ENCODE data around the gene LFNG. TPM values are rescaled to one million over a fixed set of nuclear protein-coding genes. Genes with fewer than 3 reads are reported as not detected.

The LFNG gene
- total and polyA plus RNA-seq, 3 experiments from 2014 or later = 2.0 to 30.8 (median 28.0) TPM

DNA sequence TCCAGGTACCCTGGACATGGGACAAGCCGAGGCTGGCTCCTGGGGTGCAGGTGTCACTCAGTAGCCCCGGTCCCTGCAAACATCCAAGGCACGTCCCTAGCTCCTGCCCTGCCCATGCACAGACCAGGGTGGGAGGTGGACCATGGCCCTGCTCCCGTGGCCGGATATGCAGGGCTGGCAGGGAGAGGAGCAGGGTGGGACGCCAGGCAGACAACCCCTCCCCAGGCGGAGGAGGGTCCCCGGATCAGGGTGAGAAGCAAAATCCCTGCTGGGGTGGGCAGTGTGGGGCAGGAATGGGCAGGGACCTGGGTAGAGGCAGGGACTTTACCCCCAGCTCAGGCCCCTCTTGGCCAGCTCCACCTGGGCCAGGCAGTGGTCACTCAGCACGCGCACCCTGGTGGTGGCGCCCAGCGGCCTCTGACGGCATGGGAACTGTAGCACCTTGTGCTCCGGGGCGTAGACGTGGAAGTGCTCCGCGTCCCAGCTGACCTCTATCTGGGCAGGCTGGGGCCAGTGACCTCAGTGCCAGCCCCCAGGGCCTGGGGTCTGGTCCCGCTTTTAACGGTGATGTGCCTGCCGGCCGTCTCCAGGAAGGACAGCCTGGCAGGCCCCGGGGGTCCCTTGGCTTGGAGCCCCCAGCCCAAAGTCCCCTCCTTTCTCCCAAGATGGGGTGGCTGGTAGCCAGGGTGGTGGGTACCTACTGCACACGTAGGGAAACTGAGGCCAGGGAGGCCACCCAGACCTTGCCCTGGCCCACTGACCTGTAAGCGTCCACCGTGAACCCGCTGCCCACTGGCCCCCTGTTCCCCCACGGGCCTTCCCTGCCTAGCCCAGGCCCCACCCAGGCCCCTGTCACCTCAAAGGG is 44.5 kb upstream of the LFNG start:
- ChIA-PET POLR2A (interaction anchor here (0.6 kb wide), 1 partner anchor 47 kb away, joined by 4 read pairs; no protein-coding TSS in a partner anchor), CTCF (no interaction called here)
- Mint-ChIP-seq H3K36me3 (no peaks in the 10 kb centered on the region), H3K9me3 (no peaks in the 10 kb centered on the region), H3K27me3 (peaks cover 0 to 3% of the 10 kb centered on the region in 2 donors), H3K4me1 (peaks cover 0 to 12% (median 0%) of the 10 kb centered on the region in 3 donors), H3K27ac (no peak overlapping the region), H3K4me3 (no peak overlapping the region)
- H3K9me3 ChIP-seq (ENCODE audit: low read length) = no peaks in the 10 kb centered on the region
- peak in 1 of 5 donors; percentile 42 for DNase-seq
- H3K4me3 ChIP-seq (ENCODE audit: low read length) = no peak overlapping the region
- H3K4me1 ChIP-seq (ENCODE audit: insufficient read depth, low read length) = peaks cover 11% of the 10 kb centered on the region
- no peaks in the 10 kb centered on the region for H3K27me3 ChIP-seq (ENCODE audit: insufficient read depth, low read length, poor library complexity, severe bottlenecking)
- no peaks in the 10 kb centered on the region for H3K36me3 ChIP-seq (ENCODE audit: insufficient read depth, low read length)
- no peak overlapping the region for H3K27ac ChIP-seq (ENCODE audit: low read depth, low read length)

DNA sequence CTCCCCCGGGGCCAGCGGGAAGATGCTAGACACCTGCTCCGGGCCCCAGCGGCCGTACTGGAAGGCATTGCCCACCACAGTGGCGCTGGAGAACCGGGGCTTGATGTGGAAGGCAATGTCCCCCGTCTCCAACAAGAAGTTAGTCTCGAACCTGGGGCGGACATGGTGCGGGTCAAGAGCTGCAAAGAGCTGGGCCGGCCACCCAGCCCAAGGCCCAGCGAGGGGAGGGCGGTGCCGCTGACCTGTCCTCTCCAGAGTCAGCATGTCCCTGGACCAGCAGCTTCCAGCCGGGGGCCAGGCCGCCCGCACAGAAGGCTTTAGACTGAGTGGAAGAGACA is 43.9 kb upstream of the LFNG start:
- Histone ChIP-seq H3K9me3 (ENCODE audit: low read length) (no peaks in the 10 kb centered on the region), H3K4me3 (ENCODE audit: low read length) (no peak overlapping the region), H3K4me1 (ENCODE audit: insufficient read depth, low read length) (peaks cover 11% of the 10 kb centered on the region), H3K36me3 (ENCODE audit: insufficient read depth, low read length) (no peaks in the 10 kb centered on the region), H3K27me3 (ENCODE audit: insufficient read depth, low read length, poor library complexity, severe bottlenecking) (no peaks in the 10 kb centered on the region), H3K27ac (ENCODE audit: low read depth, low read length) (no peak overlapping the region)
- Mint-ChIP-seq H3K36me3 (no peaks in the 10 kb centered on the region), H3K27ac (no peak overlapping the region), H3K27me3 (peaks cover 0 to under 1% of the 10 kb centered on the region in 2 donors), H3K4me1 (peaks cover 0 to 12% (median 0%) of the 10 kb centered on the region in 3 donors), H3K4me3 (no peak overlapping the region), H3K9me3 (no peaks in the 10 kb centered on the region)
- ChIA-PET CTCF (no interaction called here), POLR2A (no interaction called here)
- peak in 1 of 5 donors; percentile 48 for DNase-seq

GRCh38 chr7:2476298-2476697 is 43.3 kb upstream of the LFNG start, which contains the start of gene GRIFIN:
Gene GRIFIN (minus strand): TSS chr7:2476398. CDS start chr7:2476383, 15 bp downstream.
- CTCF ChIA-PET = interaction anchor here (0.8 kb wide), 1 partner anchor 28 kb away, joined by 3 read pairs; no protein-coding TSS in a partner anchor
- H3K27me3 ChIP-seq (ENCODE audit: insufficient read depth, low read length, poor library complexity, severe bottlenecking) = no peaks in the 10 kb centered on the region
- H3K36me3 ChIP-seq (ENCODE audit: insufficient read depth, low read length) = no peaks in the 10 kb centered on the region
- H3K9me3 ChIP-seq (ENCODE audit: low read length) = no peaks in the 10 kb centered on the region
- Mint-ChIP-seq H3K9me3 (no peaks in the 10 kb centered on the region), H3K27me3 (peaks cover 0 to 1% of the 10 kb centered on the region in 2 donors), H3K36me3 (no peaks in the 10 kb centered on the region), H3K27ac (no peak within 1 kb of the TSS), H3K4me3 (no peak within 1 kb of the TSS), H3K4me1 (peaks cover 0 to 12% (median 0%) of the 10 kb centered on the region in 3 donors)
- H3K4me3 ChIP-seq (ENCODE audit: low read length) = no peak within 1 kb of the TSS
- POLR2A ChIA-PET = no interaction called here
- peaks cover 11% of the 10 kb centered on the region for H3K4me1 ChIP-seq (ENCODE audit: insufficient read depth, low read length)
- H3K27ac ChIP-seq (ENCODE audit: low read depth, low read length) = no peak within 1 kb of the TSS
- no peak for DNase-seq

DNA sequence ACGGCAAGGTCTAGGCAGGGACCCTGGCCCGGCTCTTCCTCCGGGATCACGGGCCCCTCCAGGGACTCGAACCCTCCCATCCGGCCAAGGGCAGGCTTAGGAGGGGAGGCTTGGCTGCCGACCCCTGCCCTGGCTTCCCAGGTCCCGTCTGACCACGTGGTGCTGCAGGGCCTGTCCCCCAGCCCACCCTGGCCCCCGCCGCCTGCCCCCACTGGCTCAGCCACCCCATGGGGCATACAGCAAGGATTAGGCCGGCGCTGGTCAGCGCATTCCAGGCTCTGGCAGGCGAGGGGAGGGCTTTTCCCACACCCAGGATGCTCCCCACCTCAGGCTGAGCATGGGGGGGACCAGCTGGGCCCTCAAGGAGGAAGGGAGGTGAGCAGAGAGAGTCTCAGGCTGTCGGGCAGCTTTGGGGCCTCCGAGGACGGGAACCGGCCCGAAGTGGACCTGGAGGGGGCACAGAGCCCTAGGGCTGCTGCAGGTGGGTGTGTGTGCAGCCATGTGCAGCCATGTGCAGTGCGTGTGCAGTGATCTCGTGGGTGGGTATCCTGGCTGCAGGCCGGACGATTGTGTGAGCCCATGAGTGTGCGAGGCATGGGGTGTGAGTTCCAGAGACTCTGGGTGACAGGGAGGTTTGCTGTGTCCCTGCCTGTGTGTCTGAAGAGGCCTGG is 42.7 kb upstream of the LFNG start:
- H3K4me1 Mint-ChIP-seq = peaks cover 0 to 12% (median 0%) of the 10 kb centered on the region in 3 donors
- no peak overlapping the region for H3K27ac Mint-ChIP-seq
- POLR2A ChIA-PET = no interaction called here
- CTCF ChIA-PET = interaction anchor here (0.8 kb wide), 1 partner anchor 27 kb away, joined by 3 read pairs; no protein-coding TSS in a partner anchor
- no peaks in the 10 kb centered on the region for H3K36me3 Mint-ChIP-seq
- Histone ChIP-seq H3K27me3 (ENCODE audit: insufficient read depth, low read length, poor library complexity, severe bottlenecking) (no peaks in the 10 kb centered on the region), H3K4me3 (ENCODE audit: low read length) (no peak overlapping the region), H3K36me3 (ENCODE audit: insufficient read depth, low read length) (no peaks in the 10 kb centered on the region), H3K27ac (ENCODE audit: low read depth, low read length) (no peak overlapping the region), H3K4me1 (ENCODE audit: insufficient read depth, low read length) (peaks cover 11% of the 10 kb centered on the region), H3K9me3 (ENCODE audit: low read length) (no peaks in the 10 kb centered on the region)
- H3K9me3 Mint-ChIP-seq = no peaks in the 10 kb centered on the region
- no peak overlapping the region for H3K4me3 Mint-ChIP-seq
- H3K27me3 Mint-ChIP-seq = peaks cover 0 to 1% of the 10 kb centered on the region in 2 donors
- peak in 1 of 5 donors; percentile 40 for DNase-seq

DNA sequence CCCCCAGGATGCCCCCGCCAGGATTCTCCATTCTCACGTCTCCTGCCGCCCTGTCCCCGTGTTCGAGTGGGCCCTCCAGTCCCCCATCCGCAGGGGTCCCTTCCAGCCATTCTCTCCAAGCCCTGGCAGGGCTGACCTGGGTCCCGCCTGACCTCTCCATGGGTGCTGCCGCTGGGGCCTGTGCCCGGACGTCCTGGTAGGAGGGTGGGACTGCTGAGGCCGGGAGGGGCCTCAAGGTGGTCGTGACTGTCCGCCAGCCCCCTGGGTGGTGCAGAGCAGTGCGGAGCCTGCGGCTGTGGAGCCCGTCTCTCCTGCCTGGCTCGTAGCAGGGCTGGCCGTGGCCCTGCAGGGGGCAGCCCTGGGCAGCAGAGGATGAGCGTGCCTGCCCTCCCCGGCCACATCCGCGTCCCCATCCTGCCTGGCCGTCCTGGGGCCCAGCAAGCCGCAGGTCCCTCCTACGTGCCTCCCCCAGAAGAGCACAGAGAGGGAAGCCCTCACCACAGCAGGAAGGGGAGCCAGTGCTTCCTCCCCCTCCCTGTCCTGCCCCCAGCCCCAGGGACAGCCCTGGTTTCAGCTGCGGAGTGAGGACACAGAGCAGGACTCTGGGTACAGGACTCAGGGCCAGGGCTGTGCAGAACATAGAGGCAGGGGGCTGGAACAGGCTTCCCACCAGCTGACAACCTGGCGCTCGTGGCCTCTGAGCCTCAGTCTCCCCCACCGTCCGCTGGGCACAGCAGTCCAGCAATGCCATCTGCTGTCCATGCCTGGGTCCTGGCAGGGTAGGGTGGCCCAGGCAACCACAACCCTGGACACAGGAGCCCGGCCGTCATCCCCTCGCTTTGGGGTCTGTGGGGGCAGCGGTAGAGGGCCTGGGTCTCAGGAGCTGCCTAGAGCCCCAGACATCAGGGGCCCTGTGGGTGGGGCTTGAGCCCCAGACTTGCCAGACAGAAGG is 41.9 kb upstream of the LFNG start:
- Histone ChIP-seq H3K36me3 (ENCODE audit: insufficient read depth, low read length) (no peaks in the 10 kb centered on the region), H3K27ac (ENCODE audit: low read depth, low read length) (no peak overlapping the region), H3K9me3 (ENCODE audit: low read length) (no peaks in the 10 kb centered on the region), H3K4me1 (ENCODE audit: insufficient read depth, low read length) (peaks cover 11% of the 10 kb centered on the region), H3K27me3 (ENCODE audit: insufficient read depth, low read length, poor library complexity, severe bottlenecking) (no peaks in the 10 kb centered on the region), H3K4me3 (ENCODE audit: low read length) (no peak overlapping the region)
- DNase-seq = peak; percentile 37 to 76 (median 63)
- Mint-ChIP-seq H3K9me3 (peaks cover 0 to 3% (median 0%) of the 10 kb centered on the region in 5 donors), H3K4me1 (peaks cover 0 to 12% (median 0%) of the 10 kb centered on the region in 3 donors), H3K27me3 (peaks cover 0 to 2% of the 10 kb centered on the region in 2 donors), H3K36me3 (no peaks in the 10 kb centered on the region), H3K4me3 (peak overlapping the region in 1 of 7 donors; percentile 34), H3K27ac (no peak overlapping the region)
- CTCF ChIA-PET = interaction anchor here (0.8 to 1.6 kb wide), 6 partner anchors 10 to 234 kb away, joined by 3 to 5 read pairs (median 4); no protein-coding TSS in a partner anchor
- POLR2A ChIA-PET = no interaction called here

DNA sequence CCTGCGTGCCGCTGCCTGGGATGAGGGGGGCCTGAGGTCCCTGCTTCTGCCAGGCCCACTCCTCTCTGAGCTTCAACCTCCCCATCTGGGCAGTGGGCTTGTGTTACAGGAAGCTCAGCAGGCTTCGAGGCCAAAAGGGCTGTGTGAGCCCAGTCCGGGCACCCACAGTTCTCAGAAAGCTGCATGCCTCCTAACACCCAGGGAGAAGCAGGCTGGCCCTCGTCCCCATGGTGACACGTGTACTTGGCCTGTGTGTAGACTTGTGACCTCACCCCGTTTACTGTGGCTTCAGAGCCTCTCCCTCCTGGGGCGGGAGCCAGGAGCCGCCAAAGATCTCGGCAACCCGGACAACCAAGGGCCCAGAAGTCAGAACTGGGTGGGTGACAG is 41.2 kb upstream of the LFNG start:
- Histone ChIP-seq H3K27ac (ENCODE audit: low read depth, low read length) (no peak overlapping the region), H3K9me3 (ENCODE audit: low read length) (no peaks in the 10 kb centered on the region), H3K36me3 (ENCODE audit: insufficient read depth, low read length) (no peaks in the 10 kb centered on the region), H3K4me1 (ENCODE audit: insufficient read depth, low read length) (peaks cover 11% of the 10 kb centered on the region), H3K27me3 (ENCODE audit: insufficient read depth, low read length, poor library complexity, severe bottlenecking) (no peaks in the 10 kb centered on the region), H3K4me3 (ENCODE audit: low read length) (no peak overlapping the region)
- Mint-ChIP-seq H3K27me3 (peaks cover 0 to 3% of the 10 kb centered on the region in 2 donors), H3K4me3 (no peak overlapping the region), H3K9me3 (peaks cover 0 to 5% (median 4%) of the 10 kb centered on the region in 5 donors), H3K36me3 (no peaks in the 10 kb centered on the region), H3K27ac (no peak overlapping the region), H3K4me1 (peaks cover 0 to 12% (median 0%) of the 10 kb centered on the region in 3 donors)
- POLR2A ChIA-PET = no interaction called here
- peak in 1 of 5 donors; percentile 43 for DNase-seq
- CTCF ChIA-PET = interaction anchor here (0.8 to 1.6 kb wide), 6 partner anchors 9 to 233 kb away, joined by 3 to 5 read pairs (median 4); no protein-coding TSS in a partner anchor

DNA sequence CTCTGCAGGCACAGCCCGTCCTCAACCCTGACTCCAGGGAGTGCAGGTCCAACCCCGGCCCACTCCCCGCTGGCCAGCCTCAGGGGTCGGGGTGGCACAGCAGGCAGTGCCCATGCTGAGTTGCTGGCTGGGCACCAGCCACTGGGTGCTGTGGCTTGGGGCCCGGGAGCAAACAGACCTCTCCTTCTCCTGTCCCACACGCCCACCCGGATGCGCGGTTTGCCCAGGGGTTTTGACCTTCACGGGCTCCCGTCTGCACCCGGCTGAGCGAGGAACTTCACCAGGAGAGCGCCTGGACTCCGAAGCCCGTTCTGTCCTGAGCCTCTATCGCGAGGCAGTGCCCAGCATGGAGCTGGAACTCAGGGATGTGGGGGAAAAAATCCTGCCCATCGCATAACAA is 40.8 kb upstream of the LFNG start:
- no peak overlapping the region for H3K4me3 ChIP-seq (ENCODE audit: low read length)
- H3K27ac ChIP-seq (ENCODE audit: low read depth, low read length) = no peak overlapping the region
- no peaks in the 10 kb centered on the region for H3K36me3 Mint-ChIP-seq
- ChIA-PET POLR2A (no interaction called here), CTCF (interaction anchor here (0.8 to 1.6 kb wide), 6 partner anchors 9 to 232 kb away, joined by 3 to 5 read pairs (median 4); no protein-coding TSS in a partner anchor)
- no peak overlapping the region for H3K27ac Mint-ChIP-seq
- no peak overlapping the region for H3K4me3 Mint-ChIP-seq
- peaks cover 0 to 5% (median 4%) of the 10 kb centered on the region in 5 donors for H3K9me3 Mint-ChIP-seq
- no peaks in the 10 kb centered on the region for H3K9me3 ChIP-seq (ENCODE audit: low read length)
- H3K36me3 ChIP-seq (ENCODE audit: insufficient read depth, low read length) = no peaks in the 10 kb centered on the region
- DNase-seq = no peak
- H3K27me3 Mint-ChIP-seq = peaks cover 0 to 3% of the 10 kb centered on the region in 2 donors
- peaks cover 0 to 12% (median 0%) of the 10 kb centered on the region in 3 donors for H3K4me1 Mint-ChIP-seq
- peaks cover 11% of the 10 kb centered on the region for H3K4me1 ChIP-seq (ENCODE audit: insufficient read depth, low read length)
- no peaks in the 10 kb centered on the region for H3K27me3 ChIP-seq (ENCODE audit: insufficient read depth, low read length, poor library complexity, severe bottlenecking)

Measured in CD8-positive, alpha-beta memory T cell (primary cell).